SHP77 treated with DMSO at 0.1 percent for 48 hours (cell line): ENCODE results near the gene EPGN.

Source experiments
- DNase-seq: peaks from one replicate; lab custom pipeline; 2025; lab: John Stamatoyannopoulos, UW

The EPGN gene

GRCh38 chr4:74309223-74309622, 953 bp downstream of the EPGN start:
- no peak for DNase-seq

GRCh38 chr4:74311696-74312313, 3.5 kb downstream of the EPGN start:
- DNase-seq, result no peak

- no peak for DNase-seq
Measured at GRCh38 chr4:74314329-74314728, 6.1 kb downstream of the EPGN start.

- DNase-seq, result no peak
Measured at GRCh38 chr4:74314944-74315343, 6.7 kb downstream of the EPGN start.

- no peak for DNase-seq
Measured at GRCh38 chr4:74315376-74315775, 7.1 kb downstream of the EPGN start.

- DNase-seq, result no peak
Measured at GRCh38 chr4:74316397-74316796, 8.1 kb downstream of the EPGN start.

DNA sequence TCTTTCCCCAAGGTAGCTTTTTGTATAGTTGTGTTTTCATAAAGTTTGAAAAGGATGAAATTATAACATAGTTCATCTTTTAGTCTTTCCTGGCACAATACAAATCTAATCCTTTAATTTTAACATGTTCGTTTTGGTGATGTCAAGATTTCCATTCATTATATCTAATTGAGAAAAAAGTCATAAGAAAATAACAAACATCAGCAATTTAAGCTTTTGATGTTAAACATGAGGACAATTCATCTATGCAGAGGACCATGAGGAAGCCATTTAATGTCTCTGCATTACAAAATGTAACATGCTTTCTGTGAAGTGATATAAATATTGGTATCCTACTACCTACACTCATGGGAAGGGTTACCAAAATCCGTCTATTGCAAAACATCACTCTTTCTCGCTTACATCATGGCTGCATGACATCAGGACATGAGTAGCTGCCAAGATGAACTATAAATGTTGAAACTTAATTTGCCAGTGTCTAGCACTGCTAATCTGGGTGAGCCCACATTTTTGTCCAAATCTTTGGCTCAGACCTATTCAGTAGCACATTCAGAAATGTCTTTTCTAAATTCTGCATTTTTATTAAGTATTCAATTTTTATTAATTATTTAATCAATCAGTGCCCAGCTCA, 9.5 kb downstream of the EPGN start:
- DNase-seq, result no peak

GRCh38 chr4:74318276-74318675, 10.0 kb downstream of the EPGN start:
- no peak for DNase-seq

- DNase-seq, result no peak
Measured at GRCh38 chr4:74319470-74319869, 11.2 kb downstream of the EPGN start.

- DNase-seq, result peak; percentile 28
Measured at GRCh38 chr4:74320559-74321118, 12.4 kb downstream of the EPGN start.

- DNase-seq, result no peak
Measured at GRCh38 chr4:74322301-74322700, 14.0 kb downstream of the EPGN start.

GRCh38 chr4:74323663-74324062, 15.4 kb downstream of the EPGN start:
- DNase-seq, result no peak

- DNase-seq, result no peak
Measured at GRCh38 chr4:74324262-74324661, 16.0 kb downstream of the EPGN start.

DNA sequence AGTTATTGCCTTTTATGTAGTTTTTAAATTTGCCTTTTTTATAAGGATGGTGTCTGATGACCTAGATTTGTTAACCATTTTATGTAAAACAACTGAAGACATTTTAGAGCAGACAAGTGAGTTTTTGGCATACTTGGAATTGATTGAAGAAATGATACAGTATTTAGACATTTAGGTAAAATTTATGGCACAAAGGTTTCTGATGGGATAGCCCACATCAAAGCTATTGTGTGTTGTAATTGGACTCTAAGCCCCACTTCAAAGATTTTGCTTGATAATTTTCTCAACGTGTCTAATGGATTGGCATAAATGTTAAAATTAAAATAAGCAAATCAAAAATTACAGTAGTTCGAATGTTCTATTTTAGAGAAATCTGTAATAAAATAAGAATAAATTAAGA, 17.6 kb downstream of the EPGN start:
- no peak for DNase-seq

DNA sequence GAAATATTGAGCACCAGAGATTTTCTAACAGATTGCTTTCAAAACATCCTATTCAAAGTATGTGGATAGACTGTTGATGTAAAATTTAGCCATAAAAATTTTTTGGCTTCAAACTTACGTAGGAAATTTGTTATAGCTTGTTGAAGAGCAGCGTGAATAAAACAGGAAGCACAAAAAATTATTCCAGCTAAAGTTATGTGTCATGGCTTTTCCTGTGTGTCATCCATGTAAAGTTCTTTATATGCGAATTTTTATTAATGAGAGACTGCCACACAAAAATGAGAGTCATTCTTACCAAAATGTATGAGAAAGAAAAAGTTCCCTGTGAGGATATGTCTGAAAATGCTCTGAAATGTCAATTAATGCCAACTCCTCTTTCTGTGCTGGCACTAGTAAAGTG, 19.5 kb downstream of the EPGN start:
- no peak for DNase-seq

DNA sequence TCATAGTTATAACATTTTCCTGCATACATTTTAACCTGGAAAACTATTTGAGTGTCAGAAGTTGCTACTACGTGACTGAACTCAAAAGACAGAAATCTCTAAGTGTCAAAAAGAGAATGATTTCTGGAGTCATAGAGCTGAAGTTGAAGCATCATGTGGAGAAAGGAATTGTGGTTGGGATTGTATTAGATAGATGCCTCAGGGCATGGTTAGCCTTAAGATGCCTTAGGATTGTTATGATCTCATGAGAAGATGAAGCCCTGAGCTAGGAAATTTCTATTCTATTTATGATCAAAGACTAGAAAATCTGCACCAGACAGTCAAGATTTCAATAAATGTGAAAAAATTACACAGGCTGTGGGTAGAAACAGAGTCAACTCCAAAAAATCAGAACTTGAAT, 20.2 kb downstream of the EPGN start:
- DNase-seq, result no peak

- no peak for DNase-seq
Measured at GRCh38 chr4:74329307-74329706, 21.0 kb downstream of the EPGN start.

DNA sequence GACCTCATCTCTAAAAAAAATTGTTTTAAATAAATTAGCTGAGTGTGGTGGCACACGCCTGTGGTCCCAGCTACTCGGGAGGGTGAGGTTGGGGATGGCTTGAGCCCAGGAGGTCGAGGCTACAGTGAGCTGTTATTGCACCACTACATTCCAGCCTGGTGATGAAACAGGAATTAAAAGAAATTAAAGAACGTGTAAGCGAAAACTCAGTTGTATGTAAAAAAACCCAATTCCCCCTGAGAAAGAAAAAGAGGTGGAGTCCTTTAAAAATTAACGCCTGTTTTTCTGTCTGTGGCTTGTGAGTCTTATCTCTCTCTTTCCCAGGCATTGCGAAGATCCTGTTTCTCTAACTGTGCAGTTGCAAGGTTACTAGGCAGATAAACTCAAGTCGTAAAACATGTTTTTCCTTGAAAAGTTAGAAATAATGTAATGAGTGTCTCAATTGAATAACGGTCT, 22.1 kb downstream of the EPGN start:
- no peak for DNase-seq

DNA sequence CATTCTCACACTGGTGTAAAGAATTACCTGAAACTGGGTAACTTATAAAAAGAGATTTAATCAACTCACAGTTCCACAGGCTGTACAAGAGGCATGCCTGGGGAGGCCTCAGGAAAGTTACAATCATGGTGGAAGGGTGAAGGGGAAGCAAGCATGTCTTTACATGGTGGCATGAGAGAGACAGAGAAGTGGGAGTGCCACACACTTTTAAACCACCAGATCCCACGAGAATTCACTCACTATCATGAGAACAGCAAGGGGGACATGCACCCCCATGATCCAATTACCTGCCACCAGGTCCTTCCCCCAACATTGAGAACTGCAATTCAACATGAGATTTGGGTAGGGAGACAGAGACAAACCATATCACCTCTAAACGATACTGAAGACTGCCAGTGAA, 23.0 kb downstream of the EPGN start:
- no peak for DNase-seq

- no peak for DNase-seq
Measured at GRCh38 chr4:74331944-74332343, 23.7 kb downstream of the EPGN start.

- DNase-seq, result no peak
Measured at GRCh38 chr4:74334636-74335035, 26.4 kb downstream of the EPGN start.

GRCh38 chr4:74335341-74336021, 27.2 kb downstream of the EPGN start:
- DNase-seq, result no peak

- no peak for DNase-seq
Measured at GRCh38 chr4:74338792-74339333, 30.6 kb downstream of the EPGN start.
